Measurements from ENCODE around the gene ARHGAP5. TPM values are rescaled to one million over a fixed set of nuclear protein-coding genes. Genes with fewer than 3 reads are reported as not detected.

ARHGAP5 gene
- total and polyA plus RNA-seq, 2 experiments from 2014 or later, result 22.1 to 72.6 TPM

GRCh38 chr14:32201193-32201815 lies 124.2 kb downstream of the ARHGAP5 start:
- Histone ChIP-seq H3K9me2 (ENCODE audit: insufficient read depth) (no peaks in the 10 kb centered on the region), H3K4me3 (peak overlapping the region; percentile 67), H3K79me2 (replicated peaks; ENCODE audit: insufficient read depth) (no peaks in the 10 kb centered on the region), H3K27me3 (ENCODE audit: insufficient read depth) (peaks cover 7% of the 10 kb centered on the region; the same call in 1 of the 2 replicates), H2AFZ (peak overlapping the region; percentile 97), H3K27ac (ENCODE audit: low read depth) (peak overlapping the region; percentile 53; the same call in 1 of the 2 replicates), H4K20me1 (replicated peaks; ENCODE audit: insufficient read depth) (no peaks in the 10 kb centered on the region), H3F3A (replicated peaks; ENCODE audit: low read depth) (no peaks in the 10 kb centered on the region), H3K36me3 (ENCODE audit: insufficient read depth) (no peaks in the 10 kb centered on the region), H3K4me1 (ENCODE audit: insufficient read depth) (no peaks in the 10 kb centered on the region), H3K4me2 (peak overlapping the region; percentile 89)
- DNase-seq (ENCODE audit: low spot score) (peak; percentile 98), ATAC-seq (peak; percentile 81)
- no peaks in the 10 kb centered on the region for H3K9me3 Mint-ChIP-seq
- peak overlapping the region; percentile 90 for H3K4me3 Mint-ChIP-seq
- H3K36me3 Mint-ChIP-seq (ENCODE audit: low read depth), result no peaks in the 10 kb centered on the region
- H3K27me3 Mint-ChIP-seq (ENCODE audit: insufficient read depth, low read depth, poor library complexity), result peaks cover 15% of the 10 kb centered on the region
- peaks cover 12% of the 10 kb centered on the region for H3K4me1 Mint-ChIP-seq
- peak overlapping the region; percentile 97 for H3K27ac Mint-ChIP-seq
- TF ChIP-seq, protein P1, sequence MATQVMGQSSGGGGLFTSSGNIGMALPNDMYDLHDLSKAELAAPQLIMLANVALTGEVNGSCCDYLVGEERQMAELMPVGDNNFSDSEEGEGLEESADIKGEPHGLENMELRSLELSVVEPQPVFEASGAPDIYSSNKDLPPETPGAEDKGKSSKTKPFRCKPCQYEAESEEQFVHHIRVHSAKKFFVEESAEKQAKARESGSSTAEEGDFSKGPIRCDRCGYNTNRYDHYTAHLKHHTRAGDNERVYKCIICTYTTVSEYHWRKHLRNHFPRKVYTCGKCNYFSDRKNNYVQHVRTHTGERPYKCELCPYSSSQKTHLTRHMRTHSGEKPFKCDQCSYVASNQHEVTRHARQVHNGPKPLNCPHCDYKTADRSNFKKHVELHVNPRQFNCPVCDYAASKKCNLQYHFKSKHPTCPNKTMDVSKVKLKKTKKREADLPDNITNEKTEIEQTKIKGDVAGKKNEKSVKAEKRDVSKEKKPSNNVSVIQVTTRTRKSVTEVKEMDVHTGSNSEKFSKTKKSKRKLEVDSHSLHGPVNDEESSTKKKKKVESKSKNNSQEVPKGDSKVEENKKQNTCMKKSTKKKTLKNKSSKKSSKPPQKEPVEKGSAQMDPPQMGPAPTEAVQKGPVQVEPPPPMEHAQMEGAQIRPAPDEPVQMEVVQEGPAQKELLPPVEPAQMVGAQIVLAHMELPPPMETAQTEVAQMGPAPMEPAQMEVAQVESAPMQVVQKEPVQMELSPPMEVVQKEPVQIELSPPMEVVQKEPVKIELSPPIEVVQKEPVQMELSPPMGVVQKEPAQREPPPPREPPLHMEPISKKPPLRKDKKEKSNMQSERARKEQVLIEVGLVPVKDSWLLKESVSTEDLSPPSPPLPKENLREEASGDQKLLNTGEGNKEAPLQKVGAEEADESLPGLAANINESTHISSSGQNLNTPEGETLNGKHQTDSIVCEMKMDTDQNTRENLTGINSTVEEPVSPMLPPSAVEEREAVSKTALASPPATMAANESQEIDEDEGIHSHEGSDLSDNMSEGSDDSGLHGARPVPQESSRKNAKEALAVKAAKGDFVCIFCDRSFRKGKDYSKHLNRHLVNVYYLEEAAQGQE (IDR thresholded peaks at IDR 0.05; ENCODE audit: unreplicated experiment), result peak; percentile 64
- TF ChIP-seq CREB1 (CRISPR knock-in tag; IDR thresholded peaks at IDR 0.05; ENCODE audit: low read depth), result no peak
- TF ChIP-seq NANOG (IDR thresholded peaks at IDR 0.05; ENCODE audit: borderline replicate concordance), result no peak
- no peak for TF ChIP-seq ZNF331 (CRISPR knock-in tag; IDR thresholded peaks at IDR 0.05; ENCODE audit: low read depth)

- Histone ChIP-seq H3K79me2 (replicated peaks; ENCODE audit: insufficient read depth) (no peaks in the 10 kb centered on the region), H2AFZ (peak within 1 kb of the TSS; percentile 97), H3K4me2 (peak within 1 kb of the TSS; percentile 89), H3K27ac (ENCODE audit: low read depth) (peak within 1 kb of the TSS; percentile 53; the same call in 1 of the 2 replicates), H3K9me2 (ENCODE audit: insufficient read depth) (no peaks in the 10 kb centered on the region), H3K36me3 (ENCODE audit: insufficient read depth) (no peaks in the 10 kb centered on the region), H3K4me3 (peak within 1 kb of the TSS; percentile 67), H3F3A (replicated peaks; ENCODE audit: low read depth) (no peaks in the 10 kb centered on the region), H3K4me1 (ENCODE audit: insufficient read depth) (no peaks in the 10 kb centered on the region), H4K20me1 (replicated peaks; ENCODE audit: insufficient read depth) (no peaks in the 10 kb centered on the region), H3K27me3 (ENCODE audit: insufficient read depth) (peaks cover 7% of the 10 kb centered on the region; the same call in 1 of the 2 replicates)
- H3K27ac Mint-ChIP-seq, result peak within 1 kb of the TSS; percentile 100
- ATAC-seq, result peak; percentile 11
- H3K4me1 Mint-ChIP-seq, result peaks cover 17% of the 10 kb centered on the region
- DNase-seq (ENCODE audit: low spot score), result peak; percentile 45
- no peaks in the 10 kb centered on the region for H3K9me3 Mint-ChIP-seq
- H3K36me3 Mint-ChIP-seq (ENCODE audit: low read depth), result no peaks in the 10 kb centered on the region
- peak within 1 kb of the TSS; percentile 90 for H3K4me3 Mint-ChIP-seq
- H3K27me3 Mint-ChIP-seq (ENCODE audit: insufficient read depth, low read depth, poor library complexity), result peaks cover 15% of the 10 kb centered on the region
- TF ChIP-seq NANOG (IDR thresholded peaks at IDR 0.05; ENCODE audit: borderline replicate concordance) (no peak), EZH2 (IDR thresholded peaks at IDR 0.05; ENCODE audit: low read depth, unreplicated experiment) (no peak), POLR2AphosphoS5 (IDR thresholded peaks at IDR 0.05; ENCODE audit: low read depth) (no peak), ETS1 (IDR thresholded peaks at IDR 0.05) (no peak), JUNB (IDR thresholded peaks at IDR 0.05; ENCODE audit: unreplicated experiment) (no peak), EZH2phosphoT487 (IDR thresholded peaks at IDR 0.05; ENCODE audit: unreplicated experiment) (no peak), CREB1 (CRISPR knock-in tag; IDR thresholded peaks at IDR 0.05; ENCODE audit: low read depth) (no peak), ZNF114 (CRISPR knock-in tag; IDR thresholded peaks at IDR 0.05) (no peak), STAT1 (IDR thresholded peaks at IDR 0.05; ENCODE audit: unreplicated experiment) (no peak), CTCF (conservative IDR thresholded peaks at IDR 0.05; ENCODE audit: low read depth in 2 of 2) (no peak)
- TF ChIP-seq, protein P1 (IDR thresholded peaks at IDR 0.05; ENCODE audit: unreplicated experiment), result no peak
Measured at GRCh38 chr14:32201816-32202490, 124.8 kb downstream of the ARHGAP5 start, which contains the start of gene RNU6-7. Gene RNU6-7, plus strand, starts transcription at chr14:32202045.
